ENCODE measurements around the gene EXOC7.

Gene EXOC7, protein sequence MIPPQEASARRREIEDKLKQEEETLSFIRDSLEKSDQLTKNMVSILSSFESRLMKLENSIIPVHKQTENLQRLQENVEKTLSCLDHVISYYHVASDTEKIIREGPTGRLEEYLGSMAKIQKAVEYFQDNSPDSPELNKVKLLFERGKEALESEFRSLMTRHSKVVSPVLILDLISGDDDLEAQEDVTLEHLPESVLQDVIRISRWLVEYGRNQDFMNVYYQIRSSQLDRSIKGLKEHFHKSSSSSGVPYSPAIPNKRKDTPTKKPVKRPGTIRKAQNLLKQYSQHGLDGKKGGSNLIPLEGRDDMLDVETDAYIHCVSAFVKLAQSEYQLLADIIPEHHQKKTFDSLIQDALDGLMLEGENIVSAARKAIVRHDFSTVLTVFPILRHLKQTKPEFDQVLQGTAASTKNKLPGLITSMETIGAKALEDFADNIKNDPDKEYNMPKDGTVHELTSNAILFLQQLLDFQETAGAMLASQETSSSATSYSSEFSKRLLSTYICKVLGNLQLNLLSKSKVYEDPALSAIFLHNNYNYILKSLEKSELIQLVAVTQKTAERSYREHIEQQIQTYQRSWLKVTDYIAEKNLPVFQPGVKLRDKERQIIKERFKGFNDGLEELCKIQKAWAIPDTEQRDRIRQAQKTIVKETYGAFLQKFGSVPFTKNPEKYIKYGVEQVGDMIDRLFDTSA

DNA sequence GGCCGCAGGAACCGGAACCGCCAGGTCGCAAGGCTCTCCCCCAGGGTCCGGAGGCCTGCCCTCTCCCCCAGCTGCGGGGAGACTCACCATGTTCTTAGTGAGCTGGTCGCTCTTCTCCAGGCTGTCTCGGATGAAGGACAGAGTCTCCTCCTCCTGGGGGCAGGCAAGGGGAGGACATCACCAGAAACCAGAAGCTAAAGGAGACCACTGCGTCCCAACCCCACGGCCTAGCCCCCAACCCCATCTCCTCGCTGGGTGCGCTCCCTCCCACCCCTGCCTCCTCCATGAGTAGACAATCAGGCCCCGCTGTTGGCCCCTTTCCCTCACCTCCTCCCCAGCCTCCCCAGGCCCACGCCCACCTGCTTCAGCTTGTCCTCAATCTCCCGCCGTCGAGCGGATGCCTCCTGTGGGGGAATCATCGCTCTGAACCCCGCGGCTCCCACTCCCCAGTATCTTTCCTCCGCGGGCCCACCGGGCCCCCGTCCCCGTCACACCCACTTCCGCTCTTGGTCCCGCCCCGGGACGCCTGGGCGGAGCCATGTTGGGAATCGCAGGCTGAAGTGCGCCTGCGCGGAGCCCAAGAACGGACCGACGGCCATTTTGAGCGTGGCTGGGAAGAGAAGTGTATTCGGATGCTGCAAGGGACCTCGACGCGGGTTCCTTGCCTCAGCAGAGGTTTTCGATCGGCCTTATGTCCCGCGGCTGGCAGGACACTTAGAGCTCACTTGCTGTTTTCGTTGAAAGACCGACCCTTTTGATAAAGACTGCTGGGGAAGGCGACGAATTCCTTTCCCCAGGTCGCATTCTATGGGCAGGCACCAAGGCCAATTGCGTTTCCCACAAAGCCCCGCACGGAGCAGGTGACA, at the start of gene EXOC7:
Gene EXOC7, minus strand, starts transcription at position 514 of the 866 bp plus-strand sequence. Its CDS starts 95 bp downstream, at position 419.
- peak; percentile 82 for DNase-seq (ENCODE audit: low read depth)

DNA sequence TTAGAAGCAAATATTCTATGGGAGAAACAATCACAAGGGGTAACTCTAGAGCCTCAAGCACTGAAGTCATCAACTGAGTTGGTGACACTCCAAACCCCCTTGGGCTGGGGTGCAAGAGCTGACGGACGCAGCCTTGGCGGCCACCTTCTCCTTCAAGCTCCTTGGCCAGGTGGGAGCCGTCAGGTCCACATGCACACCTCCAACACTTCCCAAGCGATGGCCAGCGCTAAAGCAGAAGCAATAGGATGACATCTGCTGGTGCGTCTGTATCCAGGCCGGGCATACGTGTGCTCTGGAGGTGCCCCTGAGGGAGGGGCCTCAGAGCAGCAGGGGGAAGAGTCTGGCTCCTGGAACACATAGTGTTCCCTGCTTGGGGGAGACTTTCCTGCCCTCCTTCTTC, 49.6 kb upstream of the EXOC7 start:
- no peak for DNase-seq (ENCODE audit: low read depth)

DNA sequence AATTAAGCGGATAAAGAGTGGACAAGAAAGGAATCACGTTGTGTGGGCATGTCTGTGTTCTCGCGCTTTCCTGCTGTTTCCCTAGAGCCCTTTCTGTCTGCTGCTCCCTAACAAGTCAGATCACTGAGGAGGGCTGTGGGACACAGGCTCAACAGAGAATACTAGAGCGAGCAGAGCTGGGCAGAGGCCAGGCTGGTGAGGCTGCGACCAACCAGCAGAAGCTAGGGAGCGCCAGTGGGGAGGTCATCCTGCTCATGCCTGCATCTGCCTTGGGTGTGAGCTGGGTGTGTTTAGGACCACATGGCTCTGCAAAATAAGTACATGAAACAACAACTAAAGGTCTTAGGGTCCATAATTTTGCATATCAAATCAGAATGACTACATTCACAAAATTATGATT, 49.0 kb upstream of the EXOC7 start:
- DNase-seq (ENCODE audit: low read depth): no peak

DNA sequence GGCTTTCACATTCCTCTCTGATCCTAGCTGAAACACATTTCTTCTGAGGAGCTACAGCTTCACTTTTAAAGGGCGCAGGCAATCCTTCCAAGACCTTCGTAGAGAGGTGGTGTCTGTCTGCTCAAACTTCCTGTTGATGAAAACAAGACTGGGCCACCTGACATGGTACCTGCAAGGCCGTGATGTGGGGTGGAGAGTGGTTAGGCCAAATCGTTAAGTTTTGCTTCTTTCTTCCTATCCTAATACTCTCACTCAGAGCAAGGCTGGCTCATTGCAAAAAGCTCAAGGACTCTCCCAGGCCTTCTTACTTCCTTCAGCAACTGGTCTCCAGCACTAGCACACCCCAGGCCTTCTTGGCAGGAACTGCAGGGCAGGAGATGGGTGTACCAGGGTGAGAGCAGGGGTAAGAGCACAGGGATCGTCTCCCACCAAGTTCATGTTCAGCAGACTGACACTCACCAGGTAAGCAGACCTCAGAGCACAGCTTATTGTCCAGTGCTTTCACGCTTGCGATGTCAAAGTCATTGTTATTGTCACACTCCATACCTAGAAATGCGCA, 48.4 kb upstream of the EXOC7 start:
- no peak for DNase-seq (ENCODE audit: low read depth)

DNA sequence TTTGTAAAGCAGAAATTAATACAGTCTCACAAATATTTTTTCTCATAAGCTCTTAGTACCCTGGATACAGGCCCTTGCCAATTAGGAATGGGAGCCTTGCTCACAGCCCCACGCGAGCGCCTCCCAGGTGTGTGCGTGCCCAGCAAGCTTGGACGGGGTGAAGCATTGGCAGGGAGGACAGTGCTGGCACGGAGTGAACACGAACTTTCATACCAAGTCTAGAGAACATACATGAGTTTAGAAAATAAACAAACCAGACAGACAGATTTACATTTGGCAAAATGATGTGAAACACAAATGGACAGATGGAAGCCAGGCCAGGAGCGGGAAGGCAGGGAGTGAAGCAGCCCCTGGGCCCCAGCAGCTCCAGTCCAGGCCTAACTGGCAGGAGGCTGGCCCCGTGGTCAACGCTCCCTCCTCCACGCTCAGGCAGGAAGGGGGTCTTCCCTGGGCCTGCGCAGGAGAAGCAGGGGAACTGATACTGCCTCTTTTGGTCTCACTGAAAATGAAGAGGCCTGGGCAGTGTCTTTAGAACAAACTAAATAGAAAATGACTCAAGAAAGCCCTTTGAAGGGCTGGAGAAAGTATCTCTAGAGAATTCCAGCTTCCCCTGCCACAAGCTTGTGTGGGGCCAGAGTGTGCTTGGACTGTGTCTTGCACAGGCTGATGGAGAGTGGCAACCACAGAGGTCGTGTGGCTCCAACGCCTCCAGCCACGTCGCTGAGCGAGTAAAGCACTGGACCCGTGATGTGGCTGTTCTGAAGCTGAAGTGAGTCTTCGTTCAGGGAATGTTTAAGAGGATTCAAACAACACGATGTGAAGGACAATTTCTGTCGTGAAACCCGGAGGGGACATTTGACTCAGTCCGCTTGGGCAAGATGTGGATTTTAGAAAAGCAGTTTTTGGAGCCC, 47.4 kb upstream of the EXOC7 start:
- no peak for DNase-seq (ENCODE audit: low read depth)

DNA sequence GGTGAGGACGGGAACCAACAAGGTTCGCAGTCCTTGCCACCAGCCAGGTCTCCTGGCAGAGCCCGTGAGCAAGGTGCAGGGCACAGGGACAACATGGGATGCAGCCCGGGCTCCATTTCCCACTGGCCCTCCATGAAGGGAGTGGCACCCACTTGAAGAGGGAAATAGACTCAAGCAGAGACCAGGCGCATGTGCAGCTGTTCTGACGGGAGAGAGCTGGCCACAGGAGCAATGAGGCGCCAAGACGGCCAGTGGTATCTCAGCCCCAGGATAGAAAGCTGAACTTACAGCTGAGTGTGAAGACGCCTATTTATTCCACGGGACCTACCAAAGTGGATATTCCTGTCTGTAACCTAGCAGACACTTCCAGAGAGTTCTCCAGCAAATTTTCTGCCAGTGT, 45.6 kb upstream of the EXOC7 start:
- DNase-seq (ENCODE audit: low read depth): no peak

DNA sequence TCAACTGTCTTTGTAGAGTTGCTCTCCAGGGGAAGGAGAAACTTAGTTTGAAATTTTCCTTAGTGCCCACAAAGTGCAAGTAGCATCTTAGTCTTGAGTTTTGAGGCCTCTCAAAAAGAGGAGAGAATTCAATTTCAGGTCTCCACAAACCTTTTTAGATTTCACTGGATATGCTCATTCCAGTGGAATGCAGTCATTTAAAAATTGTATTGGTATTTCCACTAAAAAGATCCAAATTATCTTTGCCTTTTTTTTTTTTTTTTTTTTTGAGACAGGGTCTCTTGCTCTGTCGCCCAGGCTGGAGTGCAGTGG, 44.4 kb upstream of the EXOC7 start:
- no peak for DNase-seq (ENCODE audit: low read depth)

DNA sequence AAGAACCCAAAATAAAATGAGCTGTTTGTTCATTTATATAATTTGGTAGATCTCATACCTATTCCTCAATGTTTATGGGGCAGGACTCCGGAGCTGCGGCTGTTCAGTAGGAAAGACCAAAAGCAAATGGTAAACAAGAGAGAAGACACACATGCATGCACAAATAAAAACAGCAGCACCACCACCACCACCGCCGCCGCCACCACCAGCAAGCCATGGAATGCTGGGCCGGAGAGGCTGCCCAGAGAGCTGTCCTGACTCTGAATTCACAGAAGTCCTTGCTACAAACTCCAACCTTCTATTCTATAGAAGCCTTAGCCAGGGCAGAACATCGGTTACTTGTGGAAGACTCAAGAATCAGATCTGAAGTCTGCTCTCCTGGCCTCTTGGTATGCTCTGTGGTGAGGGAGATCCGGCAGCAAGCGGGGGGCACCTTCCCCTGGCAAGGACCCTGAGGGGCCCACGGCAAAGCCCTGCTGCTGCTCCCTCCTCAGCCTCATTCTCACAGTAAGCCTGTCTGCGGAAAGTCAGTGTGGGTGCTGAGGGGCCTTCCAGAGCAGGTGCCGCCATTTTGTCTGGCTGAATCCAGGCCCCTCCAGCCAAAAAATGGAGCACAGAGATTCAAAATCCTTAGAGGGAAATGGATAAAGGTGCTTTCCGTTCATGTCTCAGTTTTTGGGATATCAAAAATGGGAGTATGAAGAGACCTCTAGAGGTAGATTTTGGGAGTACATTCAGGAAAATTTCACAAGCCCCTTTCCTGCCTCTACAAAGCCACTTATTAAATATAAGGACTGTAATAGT, 43.8 kb upstream of the EXOC7 start:
- peak; percentile 10 for DNase-seq (ENCODE audit: low read depth)

DNA sequence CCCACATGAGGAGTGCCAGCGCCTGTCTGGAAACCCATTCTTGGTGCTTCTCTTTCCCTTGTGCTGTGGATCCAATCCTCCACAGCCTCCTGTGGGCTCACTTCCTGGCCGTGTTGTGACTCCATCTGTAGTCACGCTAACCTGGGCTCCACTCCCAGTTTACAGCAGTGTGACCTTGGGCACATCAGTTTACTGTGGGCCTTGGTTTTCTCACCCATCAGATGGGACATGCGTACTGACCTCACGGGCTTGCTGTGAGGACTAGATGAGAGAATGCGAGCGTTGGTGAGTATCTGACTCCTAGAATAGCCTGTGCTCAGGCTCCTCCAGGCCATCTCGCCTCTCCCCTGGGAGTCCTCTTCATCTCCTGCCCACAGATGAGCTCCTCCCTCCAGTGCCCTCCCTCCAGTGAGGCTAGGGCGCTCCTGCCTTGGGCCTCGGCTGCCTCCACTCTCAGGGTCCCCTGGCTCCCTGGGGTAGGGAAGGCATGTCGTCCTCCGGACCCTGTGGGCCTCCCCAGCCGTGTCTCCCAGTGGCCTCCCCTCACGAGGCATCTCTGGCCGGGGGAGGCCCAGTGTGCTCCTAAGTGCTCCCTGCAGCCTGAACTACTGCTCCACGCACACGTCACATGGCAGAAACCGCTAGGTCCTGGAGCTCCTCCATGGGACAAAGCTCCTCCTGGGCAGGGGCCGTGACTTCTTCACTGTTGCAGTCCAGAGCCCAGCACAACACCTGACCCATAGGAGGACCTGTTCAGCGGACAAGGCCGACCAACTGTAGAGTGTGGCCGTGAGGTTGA, 42.7 kb upstream of the EXOC7 start:
- no peak for DNase-seq (ENCODE audit: low read depth)

DNA sequence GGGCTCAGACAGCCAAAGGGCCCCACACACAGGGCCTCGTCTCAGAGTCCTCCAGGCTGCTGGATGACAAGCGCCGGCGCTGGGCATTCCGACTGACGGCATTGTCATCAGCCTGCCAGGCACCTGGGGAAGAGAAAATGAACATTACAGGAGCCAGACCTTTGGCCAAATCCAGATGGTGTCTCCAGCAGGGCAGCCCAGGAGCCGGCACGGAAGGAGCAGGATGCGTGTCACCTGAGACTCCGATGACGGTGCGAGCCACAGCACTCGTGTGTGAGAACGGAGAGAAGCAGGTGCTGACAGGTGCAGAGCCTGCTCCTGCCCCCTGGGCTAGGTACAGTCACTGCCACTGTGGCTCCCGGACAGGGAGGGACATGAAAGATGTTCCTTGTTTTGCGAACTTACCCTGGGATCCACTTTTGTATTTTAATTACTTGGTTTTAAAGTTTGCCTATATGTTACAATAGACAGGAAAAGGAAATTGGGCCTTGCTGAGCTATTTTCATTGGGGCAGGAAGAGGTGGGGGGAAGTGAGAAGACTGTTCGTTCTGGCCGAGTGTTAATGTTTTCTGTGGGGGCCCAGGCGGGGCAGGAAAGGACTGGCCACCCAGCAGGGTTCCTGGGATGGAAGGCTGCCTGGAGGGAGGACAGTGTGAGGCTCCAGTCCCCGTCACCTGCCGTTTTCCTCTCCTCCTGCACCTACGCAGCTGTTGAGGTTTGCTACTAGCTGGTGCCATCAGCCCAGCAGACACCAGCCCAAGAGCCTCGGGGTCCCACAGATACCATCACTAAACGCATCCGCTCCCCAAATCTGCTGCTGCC, 41.9 kb upstream of the EXOC7 start:
- no peak for DNase-seq (ENCODE audit: low read depth)

DNA sequence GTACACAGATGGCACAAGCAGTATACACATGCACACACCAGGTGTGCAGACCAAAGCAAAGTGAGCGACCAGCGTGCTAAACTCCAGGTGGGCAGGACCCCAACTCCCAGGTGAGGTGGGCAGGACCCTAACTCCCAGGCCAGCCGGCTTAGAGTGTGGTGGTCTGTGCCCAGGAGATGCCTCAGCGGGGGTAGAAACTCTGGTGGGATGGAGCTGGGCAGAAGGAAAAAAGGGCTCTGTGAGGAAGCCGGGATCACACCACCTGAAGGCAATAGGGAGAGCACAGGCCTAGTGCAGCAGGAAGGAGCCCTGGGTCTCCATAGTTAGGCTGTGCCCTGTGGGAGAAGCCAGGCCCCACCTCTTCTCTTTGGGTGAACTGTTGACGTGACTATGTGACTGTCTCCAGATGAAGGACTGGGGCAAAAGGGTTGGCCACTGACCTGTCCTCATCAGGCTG, 39.0 kb upstream of the EXOC7 start:
- no peak for DNase-seq (ENCODE audit: low read depth)

DNA sequence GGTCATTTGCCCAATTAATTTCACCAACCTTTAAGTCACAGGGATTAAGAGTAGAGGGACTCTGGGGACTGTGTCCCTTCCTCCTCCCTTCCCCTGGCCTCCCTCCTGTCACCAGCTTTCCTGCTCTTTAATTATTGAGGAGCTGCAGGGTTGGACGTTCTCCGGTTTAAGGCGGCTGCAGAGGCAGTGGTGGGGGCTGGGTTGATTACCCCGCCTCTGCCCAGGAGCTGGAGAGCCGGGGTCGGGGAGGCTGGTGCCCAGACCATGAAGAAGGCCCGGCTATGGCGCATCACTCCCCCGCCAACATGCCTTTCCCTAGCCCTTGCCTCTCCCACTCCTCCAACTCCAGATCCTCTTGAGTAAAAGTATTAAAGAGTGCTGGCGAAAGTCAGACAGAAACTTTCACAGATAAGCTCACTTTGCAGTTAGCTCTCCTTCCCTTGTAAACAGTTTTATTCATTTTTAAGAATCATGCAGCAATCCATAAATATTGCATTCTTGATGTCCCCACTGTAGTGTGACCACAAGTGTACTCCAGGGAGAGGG, 38.5 kb upstream of the EXOC7 start:
- no peak for DNase-seq (ENCODE audit: low read depth)

DNA sequence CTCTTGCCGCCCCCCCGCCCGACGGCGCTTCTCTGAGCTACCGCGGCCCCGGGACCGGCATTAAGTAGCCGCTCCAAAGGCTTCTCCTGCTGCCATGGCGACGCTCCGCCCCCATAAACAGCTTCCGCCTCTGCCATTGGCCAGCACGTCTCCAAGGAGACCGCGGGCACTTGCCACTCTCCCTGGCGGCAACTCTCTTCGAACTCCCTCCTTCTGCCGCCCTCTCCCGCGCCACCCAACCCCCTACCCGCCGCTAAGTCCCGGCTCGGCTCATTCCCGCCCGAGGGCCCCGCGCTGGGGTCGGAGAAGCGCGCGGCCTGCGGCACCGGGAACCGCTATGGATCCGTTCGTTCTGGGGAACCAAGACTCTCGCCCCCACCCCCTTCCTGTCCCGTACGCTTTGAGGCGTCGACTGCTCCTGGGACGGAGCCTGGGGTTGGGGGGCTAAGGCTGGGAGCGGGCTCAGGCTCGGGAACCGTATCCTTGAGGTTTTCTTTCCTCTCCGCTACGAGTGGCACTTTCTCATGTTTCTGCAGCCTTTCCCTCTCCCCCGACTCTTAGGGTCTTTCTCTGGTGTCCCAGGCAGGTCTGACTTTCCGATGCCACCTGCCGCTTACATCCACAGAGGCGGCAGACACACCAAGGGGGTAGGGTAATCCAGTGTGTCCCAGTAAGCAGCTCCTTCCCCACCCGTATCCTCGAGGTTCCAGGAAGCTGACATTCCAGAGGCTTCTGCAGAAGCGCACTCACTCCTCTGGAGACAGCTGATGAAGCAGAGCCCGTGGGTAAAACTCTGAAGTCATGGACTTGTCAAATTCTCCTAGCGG, 37.8 kb upstream of the EXOC7 start, which contains the start of gene FOXJ1:
Gene FOXJ1, minus strand, starts transcription at position 34 of the 827 bp plus-strand sequence. CDS start 850 bp downstream, outside the sequence.
- DNase-seq (ENCODE audit: low read depth): peak; percentile 73

DNA sequence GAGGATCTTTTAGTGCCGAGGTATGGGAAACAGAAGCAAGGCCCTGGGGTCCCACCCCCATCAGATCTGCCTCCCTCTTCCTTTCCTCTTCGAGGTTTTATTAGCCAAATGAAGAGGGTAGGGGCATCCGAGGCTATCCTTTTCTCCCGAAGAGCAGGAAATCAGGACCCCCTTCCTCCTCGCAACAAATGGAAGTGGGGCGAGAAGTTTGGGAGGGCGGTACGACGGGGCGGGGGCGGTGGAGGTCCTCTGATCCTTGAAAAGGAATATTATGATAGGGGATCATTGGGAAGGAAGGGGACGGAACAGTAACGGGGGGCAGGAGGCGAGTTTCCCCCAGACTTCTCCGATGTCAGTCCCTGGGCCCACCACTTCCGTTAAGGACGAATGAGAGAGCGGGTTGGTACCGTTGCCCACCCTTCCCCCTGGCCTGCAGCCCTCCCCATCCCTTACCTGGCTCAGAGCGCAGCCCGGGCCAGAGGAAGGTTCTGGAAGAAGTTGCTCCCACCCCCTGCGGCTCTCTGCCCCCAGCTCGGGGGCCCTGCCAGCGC, 37.1 kb upstream of the EXOC7 start:
- DNase-seq (ENCODE audit: low read depth): no peak

DNA sequence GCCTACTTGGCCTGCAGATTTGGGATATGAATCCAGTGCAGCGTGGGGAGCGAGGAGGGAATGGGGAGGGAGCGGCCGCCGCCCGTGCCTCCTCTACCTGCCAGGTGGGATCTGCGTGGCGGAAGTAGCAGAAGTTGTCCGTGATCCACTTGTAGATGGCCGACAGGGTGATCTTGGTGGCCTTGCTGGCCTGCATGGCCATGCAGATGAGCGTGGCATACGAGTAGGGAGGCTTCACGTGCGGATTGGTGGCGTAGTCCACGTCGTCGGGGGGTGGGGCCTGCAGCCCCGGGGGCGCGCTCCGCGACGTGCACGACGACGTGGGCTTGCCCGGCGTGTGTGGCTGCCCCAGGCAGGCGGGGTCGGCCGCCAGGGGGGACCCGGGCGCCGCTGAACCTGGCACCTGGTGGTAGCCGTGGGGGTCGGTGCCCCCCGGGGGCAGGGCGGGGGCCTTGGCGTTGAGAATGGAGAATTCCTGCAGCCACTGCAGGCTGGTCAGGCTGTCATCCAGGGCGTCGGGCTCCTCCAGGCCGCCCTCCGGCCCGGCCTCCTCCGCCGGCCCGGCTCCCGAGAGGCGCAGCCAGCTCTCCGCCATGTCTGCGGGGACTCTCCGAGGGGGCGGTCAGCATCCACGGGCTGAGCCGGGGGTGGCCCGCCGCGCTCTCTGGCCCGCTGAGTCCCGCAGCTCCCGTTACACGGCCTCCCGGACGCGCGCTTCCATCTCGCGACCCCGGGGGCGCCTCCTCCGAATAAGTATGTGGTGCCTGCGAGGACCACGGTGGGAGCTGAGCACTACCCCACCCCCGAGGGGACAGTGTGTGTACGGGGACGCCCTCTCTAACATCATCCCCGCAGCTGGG, 36.4 kb upstream of the EXOC7 start:
- DNase-seq (ENCODE audit: low read depth): no peak
